ENCODE measurements around the gene TGFBR2. TPM values are rescaled to one million over a fixed set of nuclear protein-coding genes. Genes with fewer than 3 reads are reported as not detected.

TGFBR2 gene
- total and polyA plus RNA-seq, 10 of the 15 experiments (the other 5 are each of a cell fraction or from before 2014, with no cell fraction given), result 0.02 to 0.98 (median 0.18) TPM; not detected in 1

DNA sequence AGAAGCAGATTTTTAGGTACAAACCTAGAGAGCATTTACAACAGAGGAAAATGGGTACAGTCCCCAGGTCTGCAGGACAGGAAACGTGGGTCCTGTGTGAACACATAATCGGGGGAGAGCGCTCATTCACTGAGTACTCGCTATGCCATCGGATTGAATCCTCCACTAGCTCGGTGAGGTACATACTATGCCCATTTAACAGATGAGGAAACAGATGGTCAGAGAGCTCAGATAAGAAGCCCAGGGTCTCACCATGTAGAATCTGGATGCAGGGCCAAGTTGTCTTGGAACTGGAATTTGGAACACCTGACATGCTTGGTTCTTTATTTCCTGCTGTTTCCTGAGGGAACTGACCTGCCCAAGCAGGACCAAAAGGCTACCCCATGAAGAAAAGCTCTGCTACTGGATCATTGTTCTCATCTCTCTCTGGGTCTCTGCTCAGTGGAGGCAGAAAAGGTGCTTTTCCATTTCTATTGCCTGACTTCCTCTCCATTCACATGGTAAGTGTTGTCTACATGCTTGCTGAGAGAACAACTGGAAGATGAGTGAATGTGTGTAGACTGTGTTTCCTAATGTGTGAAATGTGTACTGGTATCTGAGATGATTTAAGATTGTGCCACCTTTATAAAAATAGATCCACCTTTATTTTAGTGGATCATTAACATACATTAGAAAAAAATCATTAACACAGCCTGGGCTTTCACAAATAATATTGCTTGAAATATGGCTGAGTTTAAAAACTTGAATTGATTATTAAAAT is 89.1 kb downstream of the TGFBR2 start:
- Histone ChIP-seq H3K9ac (ENCODE audit: control insufficient read depth, insufficient read depth, low read length) (no peak overlapping the region), H3K4me2 (ENCODE audit: control insufficient read depth, insufficient read depth) (no peak overlapping the region), H3K4me3 (no peak overlapping the region), H3K36me3 (ENCODE audit: control insufficient read depth in 2 of 2, insufficient read depth in 2 of 2, low read length in 1 of 2) (no peaks in the 10 kb centered on the region), H4K20me1 (ENCODE audit: control insufficient read depth, insufficient read depth) (no peaks in the 10 kb centered on the region), H2AFZ (ENCODE audit: control insufficient read depth, low read depth, low read length) (no peak overlapping the region), H3K4me1 (ENCODE audit: control insufficient read depth, insufficient read depth, low read length) (no peaks in the 10 kb centered on the region), H3K9me3 (replicated peaks; ENCODE audit: control insufficient read depth, insufficient read depth, low read length) (no peaks in the 10 kb centered on the region), H3K27ac (ENCODE audit: control insufficient read depth, insufficient read depth) (no peak overlapping the region), H3K79me2 (ENCODE audit: control insufficient read depth, insufficient read depth, low read length) (no peaks in the 10 kb centered on the region), H3K27me3 (replicated peaks in 1 of 2; ENCODE audit: control insufficient read depth in 2 of 2, insufficient read depth in 2 of 2, low read length in 1 of 2) (no peaks in the 10 kb centered on the region)
- 62% methylated on average over 6 of the region's 6 CpGs for WGBS (ENCODE audit: insufficient coverage, insufficient replicate concordance, low lambda C conversion rate, missing lambda C conversion rate)
- in situ Hi-C loops (cut with MboI) (loop anchor here (10.0 kb wide), 2 partner anchors 591 to 671 kb away; no protein-coding TSS in a partner anchor), intact Hi-C loops (cut with micrococcal nuclease; ENCODE audit: unreplicated experiment) (loop anchor here (10.0 kb wide), 1 partner anchor 251 kb away; no protein-coding TSS in a partner anchor)
- ChIA-PET CTCF (interaction anchor here (1.1 to 3.6 kb wide), 5 partner anchors 8 to 583 kb away, joined by 3 to 40 read pairs (median 8); no protein-coding TSS in a partner anchor), SMC1A (ENCODE audit: uncharacterized antibody, unreplicated experiment) (interaction anchor here (1.1 to 5.7 kb wide), 3 partner anchors 11 to 497 kb away, joined by 3 to 28 read pairs (median 4); no protein-coding TSS in a partner anchor), POLR2A (no interaction called here), RAD21 (ENCODE audit: unreplicated experiment) (interaction anchor here (0.7 kb wide), 1 partner anchor 376 kb away, joined by 3 read pairs; no protein-coding TSS in a partner anchor)
- no peak for FAIRE-seq
- DNase-seq (ENCODE audit: low read depth, low spot score), result no peak
- BruUV-seq (replicated peaks), result no TSS peak
- ATAC-seq, result no peak
- no peak for TF ChIP-seq CEBPZ (IDR thresholded peaks at IDR 0.05; ENCODE audit: low read depth, low read length)
- TF ChIP-seq PML (IDR thresholded peaks at IDR 0.05; ENCODE audit: low read length), result no peak
- TF ChIP-seq ZNF274 (IDR thresholded peaks at IDR 0.05; ENCODE audit: insufficient read depth, insufficient read length), result no peak
- TF ChIP-seq SMAD1 (IDR thresholded peaks at IDR 0.05; ENCODE audit: low read depth, partially characterized antibody), result no peak
- TF ChIP-seq, protein P1, sequence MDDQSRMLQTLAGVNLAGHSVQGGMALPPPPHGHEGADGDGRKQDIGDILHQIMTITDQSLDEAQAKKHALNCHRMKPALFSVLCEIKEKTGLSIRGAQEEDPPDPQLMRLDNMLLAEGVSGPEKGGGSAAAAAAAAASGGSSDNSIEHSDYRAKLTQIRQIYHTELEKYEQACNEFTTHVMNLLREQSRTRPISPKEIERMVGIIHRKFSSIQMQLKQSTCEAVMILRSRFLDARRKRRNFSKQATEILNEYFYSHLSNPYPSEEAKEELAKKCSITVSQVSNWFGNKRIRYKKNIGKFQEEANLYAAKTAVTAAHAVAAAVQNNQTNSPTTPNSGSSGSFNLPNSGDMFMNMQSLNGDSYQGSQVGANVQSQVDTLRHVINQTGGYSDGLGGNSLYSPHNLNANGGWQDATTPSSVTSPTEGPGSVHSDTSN (IDR thresholded peaks at IDR 0.05; ENCODE audit: insufficient replicate concordance, low read depth, low read length), result no peak
- no peak for TF ChIP-seq SUPT20H (IDR thresholded peaks at IDR 0.05; ENCODE audit: borderline replicate concordance, control insufficient read depth, low read depth, low read length)
- no peak for TF ChIP-seq RELB (IDR thresholded peaks at IDR 0.05; ENCODE audit: low read depth)
- no peak for TF ChIP-seq KLF5 (IDR thresholded peaks at IDR 0.05; ENCODE audit: partially characterized antibody)
- TF ChIP-seq EP300 (IDR thresholded peaks at IDR 0.05; ENCODE audit: borderline replicate concordance in 1 of 2, control insufficient read depth in 1 of 2, low read depth in 2 of 2, low read length in 2 of 2), result no peak
- TF ChIP-seq LARP7 (IDR thresholded peaks at IDR 0.05), result no peak
- no peak for TF ChIP-seq TCF7 (IDR thresholded peaks at IDR 0.05; ENCODE audit: borderline replicate concordance)
- no peak for TF ChIP-seq BCL3 (IDR thresholded peaks at IDR 0.05; ENCODE audit: borderline replicate concordance, insufficient read depth, low read depth, low read length, poor library complexity, severe bottlenecking)
- TF ChIP-seq BRCA1 (IDR thresholded peaks at IDR 0.05; ENCODE audit: low read depth, low read length), result no peak
